Measurements from ENCODE around the gene PRR7. TPM values are rescaled to one million over a fixed set of nuclear protein-coding genes. Genes with fewer than 3 reads are reported as not detected.

PRR7 gene
- total RNA-seq, 1 donor from 2014 or later = 8.8 TPM

GRCh38 chr5:177447611-177448243 is 1.1 kb downstream of the PRR7 start:
- Mint-ChIP-seq H3K9me3 (no peaks in the 10 kb centered on the region), H3K27ac (peak overlapping the region; percentile 64), H3K4me3 (peak overlapping the region; percentile 78), H3K4me1 (ENCODE audit: unreplicated experiment) (peaks cover 28% of the 10 kb centered on the region), H3K36me3 (no peaks in the 10 kb centered on the region), H3K27me3 (peaks cover 30% of the 10 kb centered on the region)
- no peak for TF ChIP-seq CTCF (conservative IDR thresholded peaks at IDR 0.05)
- no peak for DNase-seq (ENCODE audit: extremely low spot score, unreplicated experiment)

GRCh38 chr5:177448244-177448950 is 1.8 kb downstream of the PRR7 start:
- peak overlapping the region; percentile 78 for H3K4me3 Mint-ChIP-seq
- no peak for DNase-seq (ENCODE audit: extremely low spot score, unreplicated experiment)
- H3K9me3 Mint-ChIP-seq = no peaks in the 10 kb centered on the region
- H3K36me3 Mint-ChIP-seq = no peaks in the 10 kb centered on the region
- H3K27me3 Mint-ChIP-seq = peaks cover 36% of the 10 kb centered on the region
- H3K4me1 Mint-ChIP-seq (ENCODE audit: unreplicated experiment) = peaks cover 33% of the 10 kb centered on the region
- no peak for TF ChIP-seq CTCF (conservative IDR thresholded peaks at IDR 0.05)
- peak overlapping the region; percentile 64 for H3K27ac Mint-ChIP-seq

- H3K9me3 Mint-ChIP-seq = no peaks in the 10 kb centered on the region
- no peak for TF ChIP-seq CTCF (conservative IDR thresholded peaks at IDR 0.05)
- H3K4me1 Mint-ChIP-seq (ENCODE audit: unreplicated experiment) = peaks cover 37% of the 10 kb centered on the region
- peak overlapping the region; percentile 78 for H3K4me3 Mint-ChIP-seq
- no peak for DNase-seq (ENCODE audit: extremely low spot score, unreplicated experiment)
- H3K27me3 Mint-ChIP-seq = peaks cover 38% of the 10 kb centered on the region
- H3K27ac Mint-ChIP-seq = no peak overlapping the region
- no peaks in the 10 kb centered on the region for H3K36me3 Mint-ChIP-seq
These were observed 2.8 kb downstream of the PRR7 start for GRCh38 chr5:177449140-177450061.

- H3K36me3 Mint-ChIP-seq = no peaks in the 10 kb centered on the region
- H3K4me1 Mint-ChIP-seq (ENCODE audit: unreplicated experiment) = peaks cover 26% of the 10 kb centered on the region
- H3K9me3 Mint-ChIP-seq = no peaks in the 10 kb centered on the region
- DNase-seq (ENCODE audit: extremely low spot score, unreplicated experiment) = no peak
- peaks cover 24% of the 10 kb centered on the region for H3K27me3 Mint-ChIP-seq
- no peak for TF ChIP-seq CTCF (conservative IDR thresholded peaks at IDR 0.05)
- no peak overlapping the region for H3K4me3 Mint-ChIP-seq
- H3K27ac Mint-ChIP-seq = peak overlapping the region; percentile 51
These were observed 4.2 kb downstream of the PRR7 start for GRCh38 chr5:177450667-177451424.

Data from type B pancreatic cell (in vitro differentiated cells).